ENCODE results near the gene CLPTM1.

DNA sequence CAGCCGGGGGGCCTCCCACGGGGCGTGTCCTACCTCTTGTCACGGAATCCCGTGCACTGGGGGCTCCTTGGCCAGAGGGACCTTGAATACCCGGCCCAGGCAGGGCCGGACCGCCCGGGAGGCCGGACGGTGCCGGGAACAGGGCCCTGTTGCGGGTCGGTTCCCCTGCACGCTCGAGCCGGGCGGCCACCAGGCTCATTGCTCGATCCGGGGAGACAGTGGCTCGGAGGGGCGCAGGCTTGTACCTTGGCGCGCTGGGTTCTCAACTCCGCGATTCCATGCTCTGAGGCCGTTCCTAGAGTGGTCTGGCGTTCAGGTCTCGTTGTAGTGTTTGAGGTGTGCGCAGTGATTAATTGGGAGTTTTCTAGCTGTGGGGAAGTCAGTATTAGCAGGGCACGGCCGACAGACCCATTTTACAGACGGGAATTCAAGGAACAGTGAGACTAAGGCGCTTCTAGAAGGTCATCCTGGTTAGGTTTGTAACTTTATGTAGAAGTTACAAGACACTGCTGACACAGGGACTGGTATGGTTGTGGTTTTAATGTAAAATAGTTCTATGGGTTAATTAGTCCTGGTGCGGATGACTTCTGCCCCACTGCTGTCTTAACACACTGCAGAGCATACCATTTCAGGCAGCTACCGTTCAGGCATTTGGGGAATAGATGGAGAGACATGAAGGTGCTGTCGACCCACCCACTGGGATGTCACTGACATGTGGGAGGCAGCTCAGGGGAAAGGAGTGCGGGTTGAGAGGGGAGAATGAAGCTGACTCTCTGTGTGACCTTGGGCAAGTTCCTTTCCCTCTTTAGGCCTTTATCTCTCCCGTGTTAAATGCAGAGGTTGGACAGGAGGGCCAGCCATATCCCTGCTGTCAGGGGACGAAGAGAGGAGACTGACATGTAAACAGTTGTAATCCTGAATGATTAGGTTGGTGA is 592 bp downstream of the CLPTM1 start:
- TF ChIP-seq, protein P1, sequence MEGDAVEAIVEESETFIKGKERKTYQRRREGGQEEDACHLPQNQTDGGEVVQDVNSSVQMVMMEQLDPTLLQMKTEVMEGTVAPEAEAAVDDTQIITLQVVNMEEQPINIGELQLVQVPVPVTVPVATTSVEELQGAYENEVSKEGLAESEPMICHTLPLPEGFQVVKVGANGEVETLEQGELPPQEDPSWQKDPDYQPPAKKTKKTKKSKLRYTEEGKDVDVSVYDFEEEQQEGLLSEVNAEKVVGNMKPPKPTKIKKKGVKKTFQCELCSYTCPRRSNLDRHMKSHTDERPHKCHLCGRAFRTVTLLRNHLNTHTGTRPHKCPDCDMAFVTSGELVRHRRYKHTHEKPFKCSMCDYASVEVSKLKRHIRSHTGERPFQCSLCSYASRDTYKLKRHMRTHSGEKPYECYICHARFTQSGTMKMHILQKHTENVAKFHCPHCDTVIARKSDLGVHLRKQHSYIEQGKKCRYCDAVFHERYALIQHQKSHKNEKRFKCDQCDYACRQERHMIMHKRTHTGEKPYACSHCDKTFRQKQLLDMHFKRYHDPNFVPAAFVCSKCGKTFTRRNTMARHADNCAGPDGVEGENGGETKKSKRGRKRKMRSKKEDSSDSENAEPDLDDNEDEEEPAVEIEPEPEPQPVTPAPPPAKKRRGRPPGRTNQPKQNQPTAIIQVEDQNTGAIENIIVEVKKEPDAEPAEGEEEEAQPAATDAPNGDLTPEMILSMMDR (IDR thresholded peaks at IDR 0.05; ENCODE audit: low read depth, low read length, poor library complexity, severe bottlenecking): no peak
- TF ChIP-seq EZH2phosphoT487 (IDR thresholded peaks at IDR 0.05; ENCODE audit: borderline replicate concordance, low read length): no peak
